B cell (primary cell): ENCODE data around the gene ATP8A2. TPM values are rescaled to one million over a fixed set of nuclear protein-coding genes. Genes with fewer than 3 reads are reported as not detected.
"Not testable (repeated sequence)": the region's sequence is repeated elsewhere in the genome, so short reads cannot be mapped to it uniquely, and the experiment has no call there.

Experiments used
- ATAC-seq: fragments of 200-7000 bp; cut with Tn5 transposase; one replicate; pipeline ENCODE4 v1.10.0; 2021; ENCODE audit warnings: low read depth, mild to moderate bottlenecking, moderate number of reproducible peaks, moderate library complexity
- CTCF ChIA-PET: fragments of 350-600 bp; sonication (Branson Sonifier 250); formaldehyde crosslinking; loops from one replicate; lab custom pipeline; 2021; ENCODE audit warnings: antibody characterized with exemption, inconsistent platforms; lab: Charles Lee
- POLR2A ChIA-PET: fragments of 350-600 bp; sonication (Branson Sonifier 250); formaldehyde crosslinking; loops from one replicate; lab custom pipeline; 2021; ENCODE audit warnings: antibody characterized with exemption; lab: Charles Lee
- DNase-seq: peaks from one replicate; pipeline ENCODE4 v3.0.0; 2013
- H2AFZ ChIP-seq: 2 replicates; pipeline ENCODE4 v1.6.1; 2012; ENCODE audit warnings: mild to moderate bottlenecking, low read depth, low read length; ENCODE audit not compliant: insufficient read depth, poor library complexity, severe bottlenecking
- H3K27ac ChIP-seq, 2 donors: 1 replicate in 1 of 2; 2 replicates in 1 of 2; pipeline ENCODE4 v1.5.1; 2012 to 2013; ENCODE audit warnings: low read length in 2 of 2, mild to moderate bottlenecking in 2 of 2, moderate library complexity in 1 of 2
- H3K27me3 ChIP-seq, 4 experiments: fragments of 200-600 bp in 1 of 4; sonication (generic) in 1 of 4; replicated peaks in 1 of 4; 1 replicate in 2 of 4; 2 replicates in 2 of 4; pipeline versions ENCODE4 v1.6.1 to v1.7.0; 2013 to 2016; ENCODE audit warnings: low read length in 3 of 4, mild to moderate bottlenecking in 2 of 4, mixed read lengths in 1 of 4, moderate library complexity in 1 of 4; ENCODE audit not compliant: insufficient read depth in 4 of 4, control insufficient read depth in 3 of 4; ENCODE audit errors: control extremely low read depth in 1 of 4
- H3K36me3 ChIP-seq, 2 experiments: replicated peaks in 1 of 2; 1 replicate in 1 of 2; 2 replicates in 1 of 2; pipeline versions ENCODE4 v1.6.1 to v1.7.1; 2013; ENCODE audit warnings: low read length in 1 of 2; ENCODE audit not compliant: insufficient read depth in 2 of 2, control insufficient read depth in 1 of 2; ENCODE audit errors: control extremely low read depth in 1 of 2, extremely low read depth in 1 of 2
- H3K4me1 ChIP-seq, 2 donors: fragments of 200-600 bp in 1 of 2; sonication (generic) in 1 of 2; 1 replicate in 1 of 2; 2 replicates in 1 of 2; pipeline versions ENCODE4 v1.5.1 to v1.6.1; 2013 to 2017; ENCODE audit warnings: low read length in 2 of 2; ENCODE audit not compliant: control insufficient read depth in 2 of 2, insufficient read depth in 2 of 2
- H3K4me2 ChIP-seq: replicated peaks from 2 replicates; pipeline ENCODE3; 2012; ENCODE audit warnings: mild to moderate bottlenecking, low read depth, low read length; ENCODE audit not compliant: poor library complexity, severe bottlenecking
- H3K4me3 ChIP-seq, 5 experiments: fragments of 200-600 bp in 1 of 5; sonication (generic) in 1 of 5; 1 replicate in 3 of 5; 2 replicates in 2 of 5; pipeline versions ENCODE4 v1.5.1 to v1.7.0; 2011 to 2016; ENCODE audit warnings: low read length in 4 of 5, mild to moderate bottlenecking in 4 of 5, low read depth in 2 of 5, control low read depth in 1 of 5, moderate library complexity in 1 of 5; ENCODE audit not compliant: insufficient read depth in 1 of 5; ENCODE audit errors: control extremely low read depth in 1 of 5, extremely low read depth in 1 of 5
- H3K79me2 ChIP-seq: fragments of 200-600 bp; sonication (generic); one replicate; pipeline ENCODE4 v1.6.0; 2016; ENCODE audit warnings: low read length; ENCODE audit not compliant: control insufficient read depth, insufficient read depth
- H3K9ac ChIP-seq: fragments of 200-600 bp; sonication (generic); 2 replicates; pipeline ENCODE4 v1.6.1; 2017; ENCODE audit warnings: mild to moderate bottlenecking, low read length, moderate library complexity
- H3K9me3 ChIP-seq, 3 donors: one replicate each; pipeline versions ENCODE4 v1.6.1 to v1.7.1; 2013; ENCODE audit warnings: low read length in 2 of 3; ENCODE audit not compliant: control insufficient read depth in 2 of 3, insufficient read depth in 1 of 3; ENCODE audit errors: control extremely low read depth in 1 of 3
- H4K20me1 ChIP-seq: 2 replicates; pipeline ENCODE4 v1.6.0; 2012; ENCODE audit warnings: mild to moderate bottlenecking, low read length; ENCODE audit not compliant: insufficient read depth, control insufficient read depth, poor library complexity, severe bottlenecking
- H3K27ac Mint-ChIP-seq: one replicate; pipeline ENCODE4 v1.8.0; 2021; ENCODE audit warnings: mixed read lengths
- H3K27me3 Mint-ChIP-seq: one replicate; pipeline ENCODE4 v1.8.0; 2021; ENCODE audit warnings: mixed read lengths
- H3K4me1 Mint-ChIP-seq: one replicate; pipeline ENCODE4 v1.8.0; 2021; ENCODE audit warnings: mixed read lengths
- H3K4me3 Mint-ChIP-seq: one replicate; pipeline ENCODE4 v1.8.0; 2021; ENCODE audit warnings: mixed read lengths
- H3K9me3 Mint-ChIP-seq: one replicate; pipeline ENCODE4 v1.8.0; 2022; ENCODE audit warnings: mixed read lengths; ENCODE audit not compliant: insufficient read depth
- EZH2 ChIP-seq: IDR thresholded peaks from 2 replicates; pipeline ENCODE4 v1.6.1; 2012; ENCODE audit warnings: borderline replicate concordance, low read depth, mild to moderate bottlenecking, moderate library complexity, low read length; ENCODE audit not compliant: insufficient read depth, poor library complexity, severe bottlenecking
- WGBS: methylation state at CpG from one replicate; pipeline ENCODE4 v1.1.5; 2013; ENCODE audit warnings: missing lambda C conversion rate; ENCODE audit not compliant: insufficient coverage; 5-methylcytosine and 5-hydroxymethylcytosine counted together
- intact Hi-C: fragments of 100-400 bp; cut with micrococcal nuclease; formaldehyde crosslinking; loops from one replicate; pipeline ENCODE4 v1.10.0; 2022
- polyA plus RNA-seq: library from polyadenylated mRNA; depleted of rRNA; stranded (reverse); fragments of >200 nt; gene quantifications from 2 replicates; pipeline ENCODE4 v1.2.3, GENCODE V29; 2012
- total RNA-seq, 2 donors: library from RNA; stranded (reverse); fragments of 120-200 nt in 1 of 2; gene quantifications; 1 replicate in 1 of 2; 2 replicates in 1 of 2; pipeline versions ENCODE4 v1.2.3 to v1.2.4, GENCODE V29; 2013 to 2022
- TF ChIP-seq, protein P1 (sequence below): fragments of 200-600 bp; IDR thresholded peaks from one replicate; pipeline ENCODE4 v1.8.0; 2022; ENCODE audit warnings: antibody characterized with exemption, mild to moderate bottlenecking

Gene ATP8A2
- total and polyA plus RNA-seq, 2 donors (not counting 1 experiment from before 2014, with no cell fraction given) = not detected

DNA sequence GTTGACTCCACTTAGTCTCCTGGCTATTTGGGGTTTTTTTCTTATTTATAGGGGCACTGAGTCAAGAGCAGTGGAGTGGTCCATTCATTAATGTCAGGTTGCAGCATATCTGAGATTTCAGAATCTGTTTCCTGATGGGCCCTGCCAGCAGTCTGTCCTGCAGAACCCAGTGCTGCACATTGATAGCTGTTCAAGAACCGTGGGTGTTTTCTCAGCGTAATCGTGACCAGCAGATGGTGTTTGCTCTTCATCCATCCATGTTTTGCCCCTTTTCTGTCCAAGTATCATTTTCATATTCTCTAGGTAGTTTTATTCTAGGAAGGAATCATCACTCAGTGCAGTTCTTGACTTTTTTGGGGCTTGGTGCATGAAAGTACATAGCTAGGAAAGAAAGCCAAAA is 166.5 kb downstream of the ATP8A2 start:
- Histone ChIP-seq H3K4me3 (no peak overlapping the region), H3K9me3 (no peaks in the 10 kb centered on the region), H3K36me3 (no peaks in the 10 kb centered on the region), H3K27me3 (no peaks in the 10 kb centered on the region), H3K9ac (no peak overlapping the region), H3K4me2 (no peak overlapping the region), H3K4me1 (no peaks in the 10 kb centered on the region), H3K27ac (no peak overlapping the region), H3K79me2 (no peaks in the 10 kb centered on the region), H2AFZ (no peak overlapping the region), H4K20me1 (no peaks in the 10 kb centered on the region)
- Mint-ChIP-seq H3K4me1 (no peaks in the 10 kb centered on the region), H3K4me3 (no peak overlapping the region), H3K27me3 (peaks cover 7% of the 10 kb centered on the region), H3K9me3 (no peaks in the 10 kb centered on the region), H3K27ac (no peak overlapping the region)
- no peak for ATAC-seq
- CTCF ChIA-PET = no interaction called here
- TF ChIP-seq, protein P1, sequence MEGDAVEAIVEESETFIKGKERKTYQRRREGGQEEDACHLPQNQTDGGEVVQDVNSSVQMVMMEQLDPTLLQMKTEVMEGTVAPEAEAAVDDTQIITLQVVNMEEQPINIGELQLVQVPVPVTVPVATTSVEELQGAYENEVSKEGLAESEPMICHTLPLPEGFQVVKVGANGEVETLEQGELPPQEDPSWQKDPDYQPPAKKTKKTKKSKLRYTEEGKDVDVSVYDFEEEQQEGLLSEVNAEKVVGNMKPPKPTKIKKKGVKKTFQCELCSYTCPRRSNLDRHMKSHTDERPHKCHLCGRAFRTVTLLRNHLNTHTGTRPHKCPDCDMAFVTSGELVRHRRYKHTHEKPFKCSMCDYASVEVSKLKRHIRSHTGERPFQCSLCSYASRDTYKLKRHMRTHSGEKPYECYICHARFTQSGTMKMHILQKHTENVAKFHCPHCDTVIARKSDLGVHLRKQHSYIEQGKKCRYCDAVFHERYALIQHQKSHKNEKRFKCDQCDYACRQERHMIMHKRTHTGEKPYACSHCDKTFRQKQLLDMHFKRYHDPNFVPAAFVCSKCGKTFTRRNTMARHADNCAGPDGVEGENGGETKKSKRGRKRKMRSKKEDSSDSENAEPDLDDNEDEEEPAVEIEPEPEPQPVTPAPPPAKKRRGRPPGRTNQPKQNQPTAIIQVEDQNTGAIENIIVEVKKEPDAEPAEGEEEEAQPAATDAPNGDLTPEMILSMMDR = no peak
- TF ChIP-seq EZH2 = no peak
- POLR2A ChIA-PET = no interaction called here
- WGBS = 0% methylated on average over 1 of the region's 3 CpGs
- intact Hi-C loops = no loop called here
- DNase-seq = no peak

DNA sequence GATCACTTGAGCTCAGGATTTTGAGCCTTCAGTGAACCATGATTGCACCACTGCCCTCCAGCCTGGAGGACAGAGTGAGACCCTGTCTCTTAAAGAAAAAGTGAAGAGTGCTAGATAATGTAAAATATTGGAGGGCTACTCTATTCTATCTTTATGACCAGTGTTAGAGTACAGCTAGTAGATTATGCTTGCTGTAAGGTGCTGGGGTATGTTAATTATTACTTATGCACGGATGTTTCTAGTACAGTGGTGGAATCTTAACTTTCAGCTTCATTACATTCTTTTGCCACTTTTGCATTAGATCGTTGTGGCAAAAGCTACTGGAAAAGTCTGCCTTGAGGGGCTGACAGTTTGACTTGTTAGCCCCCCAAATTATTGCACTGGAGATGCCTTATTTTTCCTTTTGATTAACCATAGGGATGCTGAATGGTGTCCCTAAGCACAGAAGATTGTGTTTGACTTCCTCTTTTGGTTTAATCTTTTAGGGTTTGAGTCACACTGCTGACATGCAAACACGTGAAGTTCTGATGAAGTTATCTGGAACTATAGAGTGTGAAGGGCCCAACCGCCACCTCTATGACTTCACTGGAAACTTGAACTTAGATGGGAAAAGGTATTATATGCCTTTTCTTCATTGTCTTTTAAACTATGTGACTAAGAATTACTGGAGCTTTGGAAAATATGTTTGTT is 169.8 kb downstream of the ATP8A2 start:
- ChIA-PET POLR2A (no interaction called here), CTCF (no interaction called here)
- Histone ChIP-seq H3K27me3 (no peaks in the 10 kb centered on the region), H3K36me3 (no peaks in the 10 kb centered on the region), H3K4me1 (no peaks in the 10 kb centered on the region), H3K4me3 (no peak overlapping the region), H3K9me3 (no peaks in the 10 kb centered on the region), H3K27ac (no peak overlapping the region), H4K20me1 (no peaks in the 10 kb centered on the region), H3K4me2 (no peak overlapping the region), H2AFZ (no peak overlapping the region), H3K9ac (no peak overlapping the region), H3K79me2 (no peaks in the 10 kb centered on the region)
- H3K27me3 Mint-ChIP-seq = peaks cover 9% of the 10 kb centered on the region
- ATAC-seq (no peak), DNase-seq (no peak)
- no peaks in the 10 kb centered on the region for H3K9me3 Mint-ChIP-seq
- H3K4me1 Mint-ChIP-seq = no peaks in the 10 kb centered on the region
- TF ChIP-seq, protein P1 = no peak
- TF ChIP-seq EZH2 = no peak
- no peak overlapping the region for H3K27ac Mint-ChIP-seq
- intact Hi-C loops = no loop called here
- whole genome bisulfite sequencing = 83% methylated on average over 1 of the region's 4 CpGs
- no peak overlapping the region for H3K4me3 Mint-ChIP-seq

DNA sequence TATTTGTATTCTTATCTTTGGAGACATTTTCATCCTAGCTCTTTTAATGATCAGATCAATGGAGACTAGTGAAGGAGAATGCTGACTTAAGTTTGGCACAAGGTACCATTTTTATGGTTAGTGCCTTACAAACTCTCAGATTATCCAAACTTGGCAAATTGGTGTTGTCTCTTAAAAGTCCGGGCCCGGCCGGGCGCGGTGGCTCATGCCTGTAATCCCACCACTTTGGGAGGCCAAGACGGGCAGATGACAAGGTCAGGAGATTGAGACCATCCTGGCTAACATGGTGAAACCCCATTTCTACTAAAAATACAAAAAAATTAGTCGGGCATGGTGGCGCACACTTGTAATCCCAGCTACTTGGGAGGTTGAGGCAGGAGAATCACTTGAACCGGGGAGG is 177.2 kb downstream of the ATP8A2 start:
- H3K9ac ChIP-seq, H3K27ac Mint-ChIP-seq, H3K9me3 Mint-ChIP-seq, CTCF ChIA-PET, H3K9me3 ChIP-seq, H3K4me3 ChIP-seq, H3K36me3 ChIP-seq, H3K4me1 Mint-ChIP-seq, POLR2A ChIA-PET, H3K27me3 ChIP-seq, H3K79me2 ChIP-seq, H3K27ac ChIP-seq, DNase-seq, H3K27me3 Mint-ChIP-seq, H4K20me1 ChIP-seq, H3K4me3 Mint-ChIP-seq, H3K4me2 ChIP-seq, H3K4me1 ChIP-seq, intact Hi-C loops, ATAC-seq, H2AFZ ChIP-seq: not testable (repeated sequence)
- 92% methylated on average over 9 of the region's 9 CpGs for WGBS
